Activated naive CD4-positive, alpha-beta T cell treated with anti-CD3 and anti-CD28 coated beads, Interleukin-2, amount 10 ng/mL, durations not matched to agents 7 days and 5 days (primary cell): ENCODE data around the gene STRA8.

ENCODE experiments used
- CTCF ChIA-PET: fragments of 350-600 bp; sonication (Branson Sonifier 250); formaldehyde crosslinking; loops from one replicate; lab custom pipeline; 2021; ENCODE audit warnings: antibody characterized with exemption; lab: Charles Lee
- DNase-seq: peaks from one replicate; pipeline ENCODE4 v3.0.0-alpha.2; 2020
- H3K27ac Mint-ChIP-seq: one replicate; pipeline ENCODE4 v1.8.0; 2021; ENCODE audit warnings: mild to moderate bottlenecking, moderate library complexity, mixed read lengths
- H3K27me3 Mint-ChIP-seq: one replicate; pipeline ENCODE4 v1.8.0; 2021; ENCODE audit warnings: mild to moderate bottlenecking, mixed read lengths
- H3K36me3 Mint-ChIP-seq: one replicate; pipeline ENCODE4 v1.8.0; 2021; ENCODE audit warnings: mixed read lengths
- H3K4me1 Mint-ChIP-seq: one replicate; pipeline ENCODE4 v1.8.0; 2021; ENCODE audit warnings: mixed read lengths
- H3K4me3 Mint-ChIP-seq: one replicate; pipeline ENCODE4 v1.8.0; 2021; ENCODE audit warnings: mild to moderate bottlenecking, moderate library complexity, mixed read lengths
- H3K9me3 Mint-ChIP-seq: one replicate; pipeline ENCODE4 v1.8.0; 2021; ENCODE audit warnings: mixed read lengths

Gene STRA8

GRCh38 chr7:135277161-135277560 is 43.5 kb downstream of the STRA8 start:
- no peak for DNase-seq
- Mint-ChIP-seq H3K27me3 (peaks cover 16% of the 10 kb centered on the region), H3K4me1 (peaks cover 12% of the 10 kb centered on the region), H3K4me3 (no peak overlapping the region), H3K27ac (no peak overlapping the region), H3K9me3 (no peaks in the 10 kb centered on the region), H3K36me3 (no peaks in the 10 kb centered on the region)
- CTCF ChIA-PET: interaction anchor here (1.8 to 3.6 kb wide), 2 partner anchors 65 to 367 kb away, joined by 7 to 26 read pairs; no protein-coding TSS in a partner anchor

- no peaks in the 10 kb centered on the region for H3K9me3 Mint-ChIP-seq
- peaks cover 5% of the 10 kb centered on the region for H3K27me3 Mint-ChIP-seq
- H3K27ac Mint-ChIP-seq: no peak overlapping the region
- peaks cover 18% of the 10 kb centered on the region for H3K4me1 Mint-ChIP-seq
- peak; percentile 88 for DNase-seq
- no peak overlapping the region for H3K4me3 Mint-ChIP-seq
- H3K36me3 Mint-ChIP-seq: no peaks in the 10 kb centered on the region
- CTCF ChIA-PET: interaction anchor here (1.0 to 3.7 kb wide), 8 partner anchors 19 to 519 kb away, joined by 3 to 32 read pairs (median 6); partner anchors contain the start of gene NUP205
Observed at GRCh38 chr7:135281363-135281949, 47.8 kb downstream of the STRA8 start.

- Mint-ChIP-seq H3K27me3 (peaks cover 5% of the 10 kb centered on the region), H3K27ac (no peak overlapping the region), H3K4me1 (peaks cover 18% of the 10 kb centered on the region), H3K36me3 (no peaks in the 10 kb centered on the region), H3K9me3 (no peaks in the 10 kb centered on the region), H3K4me3 (no peak overlapping the region)
- CTCF ChIA-PET: interaction anchor here (0.6 to 2.6 kb wide), 4 partner anchors 17 to 361 kb away, joined by 4 to 6 read pairs (median 6); no protein-coding TSS in a partner anchor
- no peak for DNase-seq
Observed at GRCh38 chr7:135282561-135283254, 49.1 kb downstream of the STRA8 start.

DNA sequence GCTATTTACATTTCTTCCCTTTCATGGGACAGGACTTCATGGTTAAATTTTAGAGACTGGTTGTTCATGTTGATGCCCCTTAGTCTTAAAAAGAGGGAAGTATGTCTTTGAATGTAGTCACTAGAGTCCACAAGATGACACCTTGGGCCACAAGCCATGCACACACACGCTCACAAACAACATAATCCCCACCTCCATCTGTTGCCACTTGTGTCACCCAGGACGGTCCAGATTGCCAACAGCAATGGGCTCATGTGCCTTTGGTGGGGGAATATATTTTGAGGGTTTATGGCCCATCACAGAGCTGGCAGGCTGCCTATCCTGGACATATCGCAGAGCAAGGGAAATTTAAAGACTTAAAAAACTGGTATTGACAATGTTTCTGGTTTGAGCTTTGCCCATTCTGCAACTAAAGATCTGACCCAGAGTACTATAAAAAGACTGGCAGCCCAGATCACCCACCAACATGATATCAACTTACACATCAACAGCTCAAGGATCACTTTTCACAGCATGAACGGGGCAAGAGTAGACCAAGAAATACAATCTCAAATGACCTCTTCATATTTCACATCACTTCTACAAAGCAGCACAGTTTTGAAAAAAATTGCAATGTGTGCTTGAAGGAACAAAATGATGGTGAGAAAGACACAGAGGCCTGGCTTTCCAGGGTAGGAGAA is 50.5 kb downstream of the STRA8 start:
- no peaks in the 10 kb centered on the region for H3K36me3 Mint-ChIP-seq
- CTCF ChIA-PET: no interaction called here
- no peak overlapping the region for H3K27ac Mint-ChIP-seq
- peaks cover 18% of the 10 kb centered on the region for H3K4me1 Mint-ChIP-seq
- H3K4me3 Mint-ChIP-seq: no peak overlapping the region
- no peaks in the 10 kb centered on the region for H3K9me3 Mint-ChIP-seq
- DNase-seq: no peak
- peaks cover 2% of the 10 kb centered on the region for H3K27me3 Mint-ChIP-seq

GRCh38 chr7:135285547-135286233 is 52.1 kb downstream of the STRA8 start:
- Mint-ChIP-seq H3K9me3 (no peaks in the 10 kb centered on the region), H3K27me3 (no peaks in the 10 kb centered on the region), H3K36me3 (no peaks in the 10 kb centered on the region), H3K4me1 (peaks cover 18% of the 10 kb centered on the region), H3K27ac (no peak overlapping the region), H3K4me3 (no peak overlapping the region)
- CTCF ChIA-PET: interaction anchor here (1.1 kb wide), 1 partner anchor 216 kb away, joined by 3 read pairs; no protein-coding TSS in a partner anchor
- DNase-seq: no peak

DNA sequence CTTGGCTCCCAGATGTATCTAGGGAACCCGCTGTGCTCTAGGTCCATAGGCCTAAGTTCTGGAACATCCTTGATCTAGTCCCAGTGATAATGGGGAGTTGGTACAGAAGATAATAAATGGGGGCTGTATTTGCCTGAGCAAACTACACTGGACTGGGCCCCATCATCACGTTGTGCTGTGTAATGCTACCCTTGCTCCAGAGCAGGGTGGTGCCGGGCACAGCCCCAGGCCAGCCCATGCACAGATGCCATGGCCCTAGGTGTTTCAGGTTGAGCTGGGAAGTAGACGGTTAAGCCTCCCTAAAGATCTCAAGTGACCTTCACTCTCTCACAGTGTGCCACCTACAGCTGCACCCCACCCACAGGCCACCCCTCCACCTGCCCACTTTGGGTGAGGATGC is 53.2 kb downstream of the STRA8 start:
- no peak overlapping the region for H3K4me3 Mint-ChIP-seq
- no peak overlapping the region for H3K27ac Mint-ChIP-seq
- CTCF ChIA-PET: no interaction called here
- no peaks in the 10 kb centered on the region for H3K36me3 Mint-ChIP-seq
- DNase-seq: no peak
- H3K27me3 Mint-ChIP-seq: no peaks in the 10 kb centered on the region
- no peaks in the 10 kb centered on the region for H3K9me3 Mint-ChIP-seq
- peaks cover 11% of the 10 kb centered on the region for H3K4me1 Mint-ChIP-seq

- no peaks in the 10 kb centered on the region for H3K27me3 Mint-ChIP-seq
- no peak overlapping the region for H3K27ac Mint-ChIP-seq
- no peaks in the 10 kb centered on the region for H3K36me3 Mint-ChIP-seq
- no peaks in the 10 kb centered on the region for H3K9me3 Mint-ChIP-seq
- H3K4me1 Mint-ChIP-seq: no peaks in the 10 kb centered on the region
- no peak for DNase-seq
- no peak overlapping the region for H3K4me3 Mint-ChIP-seq
- CTCF ChIA-PET: no interaction called here
Observed at GRCh38 chr7:135290594-135290993, 57.0 kb downstream of the STRA8 start.

- no peak for DNase-seq
- no peak overlapping the region for H3K4me3 Mint-ChIP-seq
- no peaks in the 10 kb centered on the region for H3K9me3 Mint-ChIP-seq
- no peaks in the 10 kb centered on the region for H3K27me3 Mint-ChIP-seq
- no peaks in the 10 kb centered on the region for H3K36me3 Mint-ChIP-seq
- CTCF ChIA-PET: interaction anchor here (1.2 kb wide), 1 partner anchor 18 kb away, joined by 4 read pairs; no protein-coding TSS in a partner anchor
- no peak overlapping the region for H3K27ac Mint-ChIP-seq
- H3K4me1 Mint-ChIP-seq: no peaks in the 10 kb centered on the region
Observed at GRCh38 chr7:135291809-135292253, 58.2 kb downstream of the STRA8 start.

DNA sequence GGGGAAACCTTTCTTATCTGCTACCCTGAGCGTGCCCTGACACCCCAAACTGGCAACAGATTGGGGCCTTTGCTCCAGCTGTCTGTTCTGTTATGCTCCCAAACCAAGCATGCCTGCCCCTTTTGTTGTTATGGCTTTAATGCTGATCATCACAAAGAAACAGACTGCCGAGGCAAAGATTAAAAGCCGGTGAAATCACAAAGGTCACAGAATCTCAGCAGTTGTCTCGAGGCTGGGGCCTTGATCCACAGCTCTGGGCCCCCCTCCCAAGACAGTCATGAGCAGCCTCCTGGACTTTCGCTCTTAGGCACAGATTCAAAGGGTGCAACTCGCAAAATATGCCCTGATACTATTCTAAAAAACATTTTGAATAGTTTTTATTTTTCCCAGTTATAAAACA is 65.6 kb downstream of the STRA8 start:
- CTCF ChIA-PET: interaction anchor here (1.5 to 2.0 kb wide), 2 partner anchors 17 to 24 kb away, joined by 3 to 6 read pairs; no protein-coding TSS in a partner anchor

GRCh38 chr7:135300913-135301765 is 67.5 kb downstream of the STRA8 start:
- Mint-ChIP-seq H3K9me3 (no peaks in the 10 kb centered on the region), H3K4me1 (no peaks in the 10 kb centered on the region)

More for the DNA sequence above, 65.6 kb downstream of the STRA8 start:
- Mint-ChIP-seq H3K36me3 (no peaks in the 10 kb centered on the region), H3K27me3 (peaks cover 15% of the 10 kb centered on the region), H3K4me1 (no peaks in the 10 kb centered on the region), H3K27ac (no peak overlapping the region), H3K4me3 (no peak overlapping the region), H3K9me3 (no peaks in the 10 kb centered on the region)
- DNase-seq: no peak

More at GRCh38 chr7:135300913-135301765, 67.5 kb downstream of the STRA8 start:
- Mint-ChIP-seq H3K27ac (no peak overlapping the region), H3K4me3 (no peak overlapping the region), H3K36me3 (no peaks in the 10 kb centered on the region), H3K27me3 (peaks cover 15% of the 10 kb centered on the region)
- no peak for DNase-seq
- CTCF ChIA-PET: interaction anchor here (1.6 to 2.0 kb wide), 2 partner anchors 19 to 26 kb away, joined by 6 read pairs; no protein-coding TSS in a partner anchor
